ENCODE data around the gene SMAD5. TPM values are rescaled to one million over a fixed set of nuclear protein-coding genes. Genes with fewer than 3 reads are reported as not detected.

Gene SMAD5
- total and polyA plus RNA-seq, 2 experiments from 2014 or later = 34.4 to 68.8 TPM

GRCh38 chr5:136157514-136157913, 24.9 kb downstream of the SMAD5 start:
- Histone ChIP-seq H3K9me3 (ENCODE audit: low read depth) (no peaks in the 10 kb centered on the region), H3K4me2 (no peak overlapping the region), H3K4me1 (ENCODE audit: insufficient read depth) (no peaks in the 10 kb centered on the region), H3K79me2 (peaks cover 89% of the 10 kb centered on the region), H3K36me3 (replicated peaks; ENCODE audit: insufficient read depth, low read depth) (no peaks in the 10 kb centered on the region), H3K27me3 (no peaks in the 10 kb centered on the region), H4K20me1 (ENCODE audit: insufficient read depth, poor library complexity, severe bottlenecking) (peaks cover 51% of the 10 kb centered on the region), H2AFZ (no peak overlapping the region), H3K4me3 (no peak overlapping the region), H3K27ac (no peak overlapping the region), H3K9me2 (replicated peaks; ENCODE audit: insufficient read depth) (no peaks in the 10 kb centered on the region)
- no peak for DNase-seq (ENCODE audit: low spot score)
- TF ChIP-seq CTCF (IDR thresholded peaks at IDR 0.05; ENCODE audit: poor library complexity) (no peak), EZH2phosphoT487 (IDR thresholded peaks at IDR 0.05; ENCODE audit: low read depth, severe bottlenecking, unreplicated experiment) (no peak), EZH2 (IDR thresholded peaks at IDR 0.05; ENCODE audit: borderline replicate concordance) (no peak)
- WGBS (ENCODE audit: low lambda C conversion rate, missing lambda C conversion rate) = 98% methylated on average over 5 of the region's 5 CpGs

DNA sequence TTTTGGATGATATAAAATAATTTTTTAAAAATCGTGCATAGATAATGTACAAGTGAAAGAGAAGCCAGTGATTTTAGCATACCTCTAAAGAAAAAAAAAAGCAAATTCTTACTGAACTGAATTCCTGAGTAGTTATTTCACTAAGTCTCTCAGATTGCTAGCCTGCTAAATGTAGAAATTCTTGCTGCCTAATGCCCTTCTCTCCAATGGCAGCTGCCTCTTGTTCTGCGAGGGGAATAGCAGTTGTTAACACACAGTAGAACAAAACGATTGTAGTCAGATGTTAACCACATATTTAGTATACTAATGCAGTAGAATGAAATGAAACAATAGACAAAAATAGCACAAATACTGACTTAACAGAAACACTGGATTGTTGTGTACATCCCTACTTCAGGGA, 26.8 kb downstream of the SMAD5 start:
- TF ChIP-seq EZH2phosphoT487 (IDR thresholded peaks at IDR 0.05; ENCODE audit: low read depth, severe bottlenecking, unreplicated experiment) = no peak
- no peak for TF ChIP-seq CTCF (IDR thresholded peaks at IDR 0.05; ENCODE audit: poor library complexity)
- no peak for TF ChIP-seq EZH2 (IDR thresholded peaks at IDR 0.05; ENCODE audit: borderline replicate concordance)
- no peaks in the 10 kb centered on the region for H3K36me3 ChIP-seq (replicated peaks; ENCODE audit: insufficient read depth, low read depth)
- no peak for DNase-seq (ENCODE audit: low spot score)
- 61% methylated on average over 3 of the region's 3 CpGs for WGBS (ENCODE audit: low lambda C conversion rate, missing lambda C conversion rate)
- H3K4me3 ChIP-seq = no peak overlapping the region
- no peak overlapping the region for H2AFZ ChIP-seq
- no peaks in the 10 kb centered on the region for H3K4me1 ChIP-seq (ENCODE audit: insufficient read depth)
- H3K9me2 ChIP-seq (replicated peaks; ENCODE audit: insufficient read depth) = no peaks in the 10 kb centered on the region
- peaks cover 35% of the 10 kb centered on the region for H4K20me1 ChIP-seq (ENCODE audit: insufficient read depth, poor library complexity, severe bottlenecking)
- H3K79me2 ChIP-seq = peaks cover 70% of the 10 kb centered on the region
- H3K27ac ChIP-seq = no peak overlapping the region
- no peak overlapping the region for H3K4me2 ChIP-seq
- H3K27me3 ChIP-seq = no peaks in the 10 kb centered on the region
- H3K9me3 ChIP-seq (ENCODE audit: low read depth) = no peaks in the 10 kb centered on the region

GRCh38 chr5:136162008-136162407, 29.4 kb downstream of the SMAD5 start:
- Histone ChIP-seq H3K4me3 (no peak overlapping the region), H2AFZ (no peak overlapping the region), H3K27me3 (no peaks in the 10 kb centered on the region), H3K4me1 (ENCODE audit: insufficient read depth) (no peaks in the 10 kb centered on the region), H3K79me2 (peaks cover 57% of the 10 kb centered on the region), H3K4me2 (no peak overlapping the region), H3K9me3 (ENCODE audit: low read depth) (no peaks in the 10 kb centered on the region), H4K20me1 (ENCODE audit: insufficient read depth, poor library complexity, severe bottlenecking) (peaks cover 24% of the 10 kb centered on the region), H3K36me3 (replicated peaks; ENCODE audit: insufficient read depth, low read depth) (no peaks in the 10 kb centered on the region), H3K27ac (no peak overlapping the region), H3K9me2 (replicated peaks; ENCODE audit: insufficient read depth) (no peaks in the 10 kb centered on the region)
- TF ChIP-seq EZH2 (IDR thresholded peaks at IDR 0.05; ENCODE audit: borderline replicate concordance) (no peak), CTCF (IDR thresholded peaks at IDR 0.05; ENCODE audit: poor library complexity) (no peak), EZH2phosphoT487 (IDR thresholded peaks at IDR 0.05; ENCODE audit: low read depth, severe bottlenecking, unreplicated experiment) (no peak)
- 88% methylated on average over 4 of the region's 4 CpGs for WGBS (ENCODE audit: low lambda C conversion rate, missing lambda C conversion rate)
- DNase-seq (ENCODE audit: low spot score) = no peak

- no peaks in the 10 kb centered on the region for H3K9me3 ChIP-seq (ENCODE audit: low read depth)
- WGBS (ENCODE audit: low lambda C conversion rate, missing lambda C conversion rate) = 89% methylated on average over 1 of the region's 1 CpG
- H3K9me2 ChIP-seq (replicated peaks; ENCODE audit: insufficient read depth) = no peaks in the 10 kb centered on the region
- H3K36me3 ChIP-seq (replicated peaks; ENCODE audit: insufficient read depth, low read depth) = no peaks in the 10 kb centered on the region
- no peaks in the 10 kb centered on the region for H3K27me3 ChIP-seq
- peaks cover 18% of the 10 kb centered on the region for H4K20me1 ChIP-seq (ENCODE audit: insufficient read depth, poor library complexity, severe bottlenecking)
- H3K4me3 ChIP-seq = no peak overlapping the region
- H3K79me2 ChIP-seq = peaks cover 49% of the 10 kb centered on the region
- no peak overlapping the region for H3K4me2 ChIP-seq
- H2AFZ ChIP-seq = no peak overlapping the region
- H3K27ac ChIP-seq = no peak overlapping the region
- DNase-seq (ENCODE audit: low spot score) = no peak
- H3K4me1 ChIP-seq (ENCODE audit: insufficient read depth) = no peaks in the 10 kb centered on the region
- TF ChIP-seq CTCF (IDR thresholded peaks at IDR 0.05; ENCODE audit: poor library complexity) (no peak), EZH2phosphoT487 (IDR thresholded peaks at IDR 0.05; ENCODE audit: low read depth, severe bottlenecking, unreplicated experiment) (no peak), EZH2 (IDR thresholded peaks at IDR 0.05; ENCODE audit: borderline replicate concordance) (no peak)
These were observed 31.6 kb downstream of the SMAD5 start for GRCh38 chr5:136164226-136164625.
